Femur (tissue), 1 donor: ENCODE data around the gene KRT5.
"Not testable (repeated sequence)": the region's sequence is repeated elsewhere in the genome, so short reads cannot be mapped to it uniquely, and the experiment has no call there.

ENCODE experiments used
- DNase-seq: peaks from one replicate; pipeline ENCODE4 v3.0.0-alpha.2; 2017

The KRT5 gene

DNA sequence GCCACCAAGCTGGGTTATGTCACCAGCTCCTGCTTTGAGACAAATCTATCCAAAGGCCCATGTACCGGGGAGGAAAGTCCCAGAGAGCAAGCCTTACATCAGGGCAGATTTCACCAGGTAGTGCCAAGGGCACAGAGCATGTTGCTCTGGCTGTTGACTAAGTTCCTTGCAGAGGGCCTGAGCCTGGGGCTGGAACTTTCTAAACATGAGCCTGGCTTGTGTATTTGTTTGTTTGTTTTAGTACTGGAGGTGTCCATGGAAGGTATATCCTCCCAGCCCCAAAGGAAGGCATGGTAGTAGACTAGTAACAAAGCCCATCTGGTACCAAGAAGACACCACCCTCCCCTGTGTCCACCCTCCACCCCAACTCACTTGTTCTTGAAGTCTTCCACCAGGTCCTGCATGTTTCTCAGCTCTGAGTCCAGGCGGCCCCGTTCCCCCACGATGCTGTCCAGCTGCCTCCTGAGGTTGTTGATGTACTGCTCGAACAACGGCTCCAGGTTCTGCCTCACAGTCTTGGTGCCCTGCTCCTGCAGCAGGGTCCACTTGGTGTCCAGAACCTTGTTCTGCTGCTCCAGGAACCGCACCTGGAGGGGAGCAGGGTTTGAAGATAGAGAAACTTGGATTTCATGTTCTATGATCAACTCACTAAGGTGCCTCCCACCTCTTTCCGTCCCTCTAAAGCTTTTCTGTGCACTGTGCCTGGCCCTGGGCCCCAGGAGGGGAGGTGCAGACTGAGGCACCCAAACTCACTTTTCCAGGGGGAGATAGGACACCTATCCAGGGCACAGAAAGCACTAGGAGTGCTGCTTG, 1.4 kb downstream of the KRT5 start:
- DNase-seq = no peak

DNA sequence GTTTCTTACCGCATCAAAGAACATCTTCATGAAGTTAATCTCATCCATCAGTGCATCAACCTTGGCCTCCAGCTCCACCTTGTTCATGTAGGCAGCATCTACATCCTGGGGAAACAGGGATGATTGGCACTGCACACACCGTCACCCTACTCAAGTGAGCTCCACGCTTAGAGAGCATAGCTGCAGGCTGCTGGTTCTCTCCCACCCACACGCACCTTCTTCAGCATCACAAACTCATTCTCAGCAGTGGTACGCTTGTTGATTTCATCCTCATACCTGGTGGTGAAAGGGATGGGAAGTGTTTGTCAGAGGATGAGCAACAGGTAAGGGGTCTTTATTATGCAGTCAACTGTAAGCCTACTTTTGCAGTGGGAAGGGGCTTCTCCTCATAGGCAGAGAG, 2.3 kb downstream of the KRT5 start:
- DNase-seq = no peak

DNA sequence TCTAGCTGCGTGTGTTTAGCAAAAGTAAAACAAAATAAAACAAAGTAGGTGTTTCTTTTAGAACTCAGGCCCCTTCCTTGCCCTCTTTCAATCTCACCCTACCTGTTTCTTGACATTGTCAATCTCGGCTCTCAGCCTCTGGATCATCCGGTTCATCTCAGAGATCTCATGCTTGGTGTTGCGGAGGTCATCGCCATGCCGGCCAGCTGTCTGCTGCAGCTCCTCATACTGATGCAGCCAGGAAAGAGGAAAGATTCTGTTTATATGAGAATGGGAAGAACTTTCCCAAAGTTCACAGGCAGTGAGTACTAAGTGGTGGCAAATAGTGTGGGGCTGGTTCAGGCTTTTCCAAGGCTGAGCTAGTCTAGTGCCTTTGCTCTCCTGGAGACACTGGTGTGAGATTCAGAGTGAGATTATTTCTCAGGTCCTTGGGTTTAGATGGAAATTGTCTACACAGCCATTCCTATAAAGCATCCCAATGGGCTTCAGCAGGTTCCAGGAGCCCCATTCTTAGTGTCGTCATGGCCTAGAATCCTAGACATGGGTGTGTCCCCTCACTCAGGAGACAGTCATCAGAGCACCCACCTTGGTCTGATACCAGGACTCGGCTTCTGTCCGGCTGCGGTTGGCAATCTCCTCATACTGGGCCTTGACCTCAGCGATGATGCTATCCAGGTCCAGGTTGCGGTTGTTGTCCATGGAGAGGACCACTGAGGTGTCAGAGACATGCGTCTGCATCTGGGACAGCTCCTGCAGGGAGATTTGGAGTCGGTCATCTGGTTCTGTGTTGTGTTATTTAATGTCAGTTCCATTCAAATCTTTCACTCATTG, 3.0 kb downstream of the KRT5 start:
- DNase-seq = no peak

DNA sequence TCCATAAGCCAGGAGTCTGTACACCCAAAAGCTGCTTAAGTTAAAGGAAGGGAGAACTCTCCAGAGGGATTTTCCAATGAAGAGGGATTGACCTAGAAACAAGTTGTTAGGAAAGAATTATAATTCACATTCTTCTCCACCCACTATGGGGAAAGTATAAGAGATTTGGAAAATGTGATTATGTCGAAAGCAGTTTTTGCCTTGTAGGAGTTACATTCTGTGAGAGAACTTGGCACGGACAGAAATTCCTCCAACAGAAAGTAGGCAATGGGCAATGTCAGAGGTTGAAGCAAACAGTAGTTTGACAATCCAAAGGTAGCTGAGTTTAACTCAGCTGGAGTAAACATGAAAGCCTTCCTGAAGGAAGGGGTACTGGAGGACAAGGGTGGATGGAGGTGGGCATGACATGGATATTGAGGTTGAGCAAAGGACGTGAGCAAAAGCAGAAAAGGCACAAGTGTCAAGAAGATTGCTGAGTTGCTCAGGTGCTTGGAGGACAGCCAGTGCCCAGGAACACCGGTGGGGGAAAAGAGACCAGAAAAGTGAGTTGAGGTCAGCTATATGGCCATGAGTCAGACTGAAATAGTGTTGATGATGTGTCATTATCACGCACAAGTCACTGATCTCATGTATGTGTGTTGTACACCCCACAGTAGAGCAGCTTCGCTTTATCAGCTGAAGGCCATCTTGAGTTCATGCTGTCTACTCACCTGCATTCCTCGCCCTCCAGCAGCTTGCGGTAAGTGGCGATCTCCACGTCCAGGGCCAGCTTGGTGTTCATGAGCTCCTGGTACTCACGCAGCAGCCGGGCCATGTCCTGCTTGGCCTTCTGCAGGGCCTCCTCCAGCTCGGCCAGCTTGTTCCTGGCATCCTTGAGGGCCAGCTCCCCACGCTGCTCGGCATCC, 4.0 kb downstream of the KRT5 start:
- no peak for DNase-seq

DNA sequence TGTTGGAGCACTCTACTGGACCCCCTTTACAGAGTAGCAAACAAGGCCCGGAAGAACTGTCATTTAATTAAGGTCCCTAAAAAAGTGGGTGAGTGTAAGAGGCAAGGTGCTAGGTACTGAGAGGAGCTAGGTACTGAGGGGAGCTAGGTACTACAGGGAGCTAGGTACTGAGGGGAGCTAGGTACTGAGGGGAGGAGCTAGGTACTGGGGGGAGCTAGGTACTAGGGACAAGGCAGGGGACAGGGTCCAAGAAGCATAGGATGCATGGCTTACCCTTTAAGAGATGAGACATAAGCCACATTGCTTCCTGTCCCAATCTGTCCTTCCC, 4.9 kb downstream of the KRT5 start:
- no peak for DNase-seq

DNA sequence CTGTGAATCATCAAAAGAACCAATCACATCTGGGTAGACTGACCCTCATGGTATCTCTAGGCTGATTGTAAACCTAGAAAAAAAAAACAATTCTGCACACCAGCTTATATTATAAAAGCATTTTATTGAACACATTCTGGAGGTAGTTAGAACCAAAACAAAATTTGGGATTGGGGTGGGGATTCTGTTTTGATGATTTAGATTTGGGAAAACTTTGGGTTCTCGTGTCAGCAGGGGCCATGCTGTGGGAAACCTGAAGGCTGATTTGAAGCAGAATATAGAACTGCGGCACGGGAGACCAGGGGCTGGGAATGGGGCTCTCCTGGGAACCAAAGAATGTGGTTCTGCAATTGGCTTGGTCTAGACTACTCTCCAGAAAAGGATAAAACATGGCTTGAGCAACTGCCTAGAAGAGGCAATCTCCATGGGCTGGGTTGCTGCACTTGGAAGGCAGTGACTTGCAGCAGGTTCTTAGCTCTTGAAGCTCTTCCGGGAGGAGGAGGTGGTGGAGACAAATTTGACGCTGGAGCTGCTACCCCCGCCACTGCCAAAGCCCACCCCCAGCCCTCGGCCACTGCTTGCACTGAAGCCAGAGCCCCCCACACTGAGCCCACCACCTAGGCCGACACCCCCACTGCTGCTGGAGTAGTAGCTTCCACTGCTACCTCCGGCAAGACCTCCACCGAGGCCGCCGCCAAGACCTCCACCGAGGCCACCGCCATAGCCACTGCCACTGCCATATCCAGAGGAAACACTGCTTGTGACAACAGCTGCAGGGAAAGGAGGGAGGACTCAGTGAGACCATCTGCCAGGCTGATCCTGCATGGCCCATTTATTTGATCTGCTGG, 5.5 kb downstream of the KRT5 start:
- DNase-seq = no peak

DNA sequence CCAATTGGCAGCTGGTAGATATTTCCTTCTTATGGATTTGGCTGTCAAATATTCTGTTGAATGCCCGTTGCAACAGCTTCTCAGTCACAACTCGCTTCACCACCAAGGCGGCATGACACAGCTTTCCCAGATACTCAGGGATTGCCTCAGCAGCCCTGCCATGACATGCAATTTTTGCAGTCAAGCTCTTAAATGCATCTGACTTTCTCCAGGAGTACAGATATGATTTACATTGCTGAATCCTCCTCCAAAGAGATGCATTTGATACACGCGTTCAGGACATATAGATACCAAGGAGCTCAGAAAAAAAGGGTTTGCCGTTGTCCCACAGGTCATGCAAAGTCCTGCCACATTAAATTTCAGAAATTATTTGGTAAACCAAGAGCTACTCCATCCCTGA, 6.5 kb downstream of the KRT5 start:
- DNase-seq = no peak

DNA sequence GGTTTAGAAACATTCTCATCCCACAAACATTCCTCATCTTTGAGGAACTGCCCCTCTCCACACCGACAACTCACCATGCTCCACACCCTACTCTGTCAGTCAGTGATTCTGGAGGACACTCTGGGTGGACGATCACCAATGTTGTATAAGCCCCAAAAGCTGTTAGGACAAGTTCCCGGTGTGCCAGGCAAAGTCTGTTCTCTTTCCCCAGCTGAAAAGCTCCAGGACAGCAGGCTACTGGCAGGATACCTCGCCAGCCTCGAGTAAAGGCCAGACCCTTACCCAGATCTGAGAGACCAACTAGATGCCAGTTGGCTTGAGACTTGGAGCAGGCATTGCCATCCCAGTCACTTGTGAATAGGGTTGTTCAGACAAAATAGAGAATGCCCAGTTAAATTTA, 12.0 kb downstream of the KRT5 start:
- no peak for DNase-seq

DNA sequence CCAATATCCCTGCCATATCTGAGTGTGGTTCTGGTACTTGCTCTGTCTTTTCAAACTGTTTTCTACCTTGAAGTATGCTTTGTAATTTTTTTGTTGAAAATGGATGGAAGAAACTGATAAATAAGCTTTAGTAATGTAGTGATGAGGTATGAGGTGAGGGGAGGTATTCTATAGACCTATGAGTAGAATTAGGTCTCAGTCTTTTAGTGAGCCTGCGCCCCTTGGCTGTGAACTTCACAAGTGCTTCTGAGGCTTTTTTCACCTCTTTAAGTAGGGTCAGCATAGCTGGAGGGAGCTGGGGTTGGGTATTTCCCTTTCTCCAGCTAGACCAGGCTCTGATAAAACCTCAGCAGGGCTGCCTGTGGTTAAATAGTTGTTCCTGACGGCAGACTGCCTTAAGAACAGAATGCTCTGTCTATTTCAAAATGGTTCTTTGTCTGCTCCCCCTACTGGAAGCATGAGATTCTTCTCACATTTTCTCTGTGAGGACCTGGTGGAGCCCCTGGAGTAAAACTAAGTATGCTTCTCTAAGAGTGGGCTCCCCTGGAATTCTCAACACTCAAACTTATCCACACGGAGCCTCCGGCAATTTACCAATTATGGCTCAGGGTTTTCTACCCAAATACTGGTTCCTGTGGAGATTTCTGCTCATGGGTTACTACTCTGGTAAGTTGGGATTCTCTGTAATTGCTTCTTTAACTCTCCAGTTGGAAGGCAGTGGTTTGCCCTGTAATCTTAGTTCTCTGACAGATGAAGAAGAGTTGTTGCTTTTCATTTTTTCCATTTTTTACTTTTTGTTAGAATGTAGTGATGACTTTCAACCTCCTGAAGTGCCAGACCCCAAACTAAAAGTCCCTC, 13.1 kb downstream of the KRT5 start:
- no peak for DNase-seq

DNA sequence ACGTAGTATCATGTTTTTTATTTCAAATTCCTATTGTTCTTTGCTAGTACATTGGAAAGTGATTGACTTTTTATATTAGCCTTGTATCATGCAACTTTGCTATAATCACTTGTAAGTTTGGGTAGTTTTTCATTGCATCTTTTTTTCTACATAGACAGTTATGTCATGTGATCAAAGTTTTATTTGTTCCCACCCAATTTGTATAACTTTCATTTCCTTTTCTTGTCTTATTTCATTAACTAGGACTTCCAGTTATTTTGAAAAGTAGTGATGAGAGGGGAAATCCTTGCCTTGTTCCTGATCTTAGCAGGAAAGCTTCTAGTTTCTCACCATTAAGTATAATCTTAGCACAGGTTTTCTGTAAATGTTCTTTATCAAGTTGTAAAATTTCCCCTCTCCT, 17.3 kb downstream of the KRT5 start:
- no peak for DNase-seq

DNA sequence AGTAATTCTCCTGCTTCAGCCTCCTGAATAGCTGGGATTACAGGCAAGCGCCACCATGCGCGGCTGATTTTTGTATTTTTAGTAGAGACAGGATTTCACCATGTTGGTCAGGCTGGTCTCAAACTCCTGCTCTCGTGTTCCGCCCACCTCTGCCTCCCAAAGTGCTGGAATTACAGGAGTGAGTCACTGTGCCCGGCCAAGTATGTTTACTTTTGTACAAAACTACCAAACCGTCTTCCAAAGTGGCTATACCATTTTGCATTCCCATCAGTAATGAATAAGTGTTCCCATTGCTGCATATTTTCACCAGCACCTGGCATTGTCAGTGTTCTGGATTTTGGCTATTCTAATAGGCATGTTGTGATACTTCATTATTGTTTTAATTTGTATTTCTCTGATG, 18.7 kb downstream of the KRT5 start:
- DNase-seq = no peak

DNA sequence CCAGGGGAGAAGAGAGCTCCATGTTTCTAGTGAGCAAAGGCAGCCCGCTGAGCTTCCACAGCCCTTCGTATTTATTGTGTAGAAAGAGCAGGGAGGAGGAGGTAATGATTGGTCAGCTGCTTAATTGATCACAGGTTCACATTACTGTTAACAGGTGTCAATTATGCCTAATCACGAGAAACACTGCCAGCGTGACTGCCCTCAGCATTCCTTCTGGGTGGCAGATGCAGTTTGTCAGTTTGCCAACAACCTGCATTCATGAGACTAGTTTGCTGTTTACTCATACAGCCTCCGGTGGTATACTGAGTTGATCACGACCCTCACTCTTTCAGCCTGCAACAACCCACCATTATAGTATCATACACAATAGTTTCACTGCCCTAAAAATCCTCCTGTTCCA, 19.6 kb downstream of the KRT5 start:
- not testable (repeated sequence) for DNase-seq

DNA sequence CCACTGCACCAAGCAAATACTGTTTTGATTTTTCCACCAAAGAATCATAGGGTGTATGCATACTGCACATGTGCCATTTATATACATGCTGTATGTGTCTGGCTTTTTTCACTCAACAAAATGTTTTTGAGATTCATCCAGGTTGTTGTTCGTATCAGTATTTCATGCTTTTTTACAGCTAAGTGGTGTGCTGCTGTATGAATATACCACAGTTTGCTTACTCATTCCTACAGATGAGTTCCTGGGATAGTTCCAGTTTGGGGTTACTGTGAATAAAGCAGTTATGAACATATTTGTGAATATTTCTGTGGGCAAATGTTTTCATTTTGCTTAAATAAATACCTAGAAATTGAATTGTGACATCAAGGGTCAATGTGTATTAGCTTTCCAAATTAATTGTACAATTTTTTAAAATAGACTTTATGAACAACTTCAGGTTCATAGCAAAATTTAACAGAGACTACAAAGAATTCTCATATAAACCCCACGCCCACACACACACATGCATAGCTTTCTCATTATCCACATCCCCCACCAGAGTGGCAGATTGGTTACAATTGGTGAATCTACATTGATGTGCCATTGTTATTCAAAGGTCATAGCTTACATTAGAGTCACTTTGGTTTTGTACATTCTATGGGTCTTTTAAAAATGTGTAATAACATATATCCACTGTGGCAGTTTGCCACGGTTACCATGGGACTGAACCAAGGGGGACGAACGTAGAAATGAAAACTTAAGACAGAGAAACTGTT, 20.2 kb downstream of the KRT5 start:
- DNase-seq = no peak

DNA sequence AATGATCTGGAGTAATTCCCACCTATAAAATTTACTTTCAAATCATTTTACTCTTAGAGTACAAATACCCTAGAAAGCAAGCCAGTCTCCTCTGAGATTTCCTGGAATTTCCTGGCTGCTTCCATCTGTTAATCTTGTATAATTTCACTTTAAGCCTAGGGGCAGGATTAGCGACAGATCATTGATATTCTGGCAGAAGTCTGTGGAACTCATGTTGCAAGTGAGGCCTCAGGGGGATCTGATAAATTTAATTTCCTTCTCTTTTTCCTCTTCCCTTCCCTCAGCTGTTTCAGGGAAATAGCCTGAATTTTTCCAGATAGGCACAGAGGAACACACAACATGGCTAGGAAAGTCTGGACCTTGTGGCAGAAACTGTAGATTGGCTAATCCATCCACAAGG, 21.2 kb downstream of the KRT5 start:
- DNase-seq = no peak

DNA sequence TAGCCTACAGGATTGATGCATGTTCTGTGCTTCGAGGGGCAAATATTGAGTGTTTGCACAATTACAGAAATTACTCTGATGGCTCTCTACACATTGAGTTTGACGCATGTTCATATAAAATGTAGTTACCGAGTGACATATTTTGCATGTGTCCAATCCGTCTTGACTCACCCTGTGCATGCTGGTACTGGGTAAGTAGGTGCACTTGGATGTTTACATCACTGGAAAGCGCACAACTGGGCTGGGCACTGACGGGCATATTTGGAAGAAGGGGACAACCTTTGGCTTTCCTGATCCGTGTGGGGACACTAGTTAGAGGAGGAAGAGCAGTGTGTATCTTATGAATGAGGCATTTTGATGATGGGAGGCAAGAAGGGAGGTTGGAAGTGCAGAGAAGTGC, 22.2 kb downstream of the KRT5 start:
- DNase-seq = no peak

DNA sequence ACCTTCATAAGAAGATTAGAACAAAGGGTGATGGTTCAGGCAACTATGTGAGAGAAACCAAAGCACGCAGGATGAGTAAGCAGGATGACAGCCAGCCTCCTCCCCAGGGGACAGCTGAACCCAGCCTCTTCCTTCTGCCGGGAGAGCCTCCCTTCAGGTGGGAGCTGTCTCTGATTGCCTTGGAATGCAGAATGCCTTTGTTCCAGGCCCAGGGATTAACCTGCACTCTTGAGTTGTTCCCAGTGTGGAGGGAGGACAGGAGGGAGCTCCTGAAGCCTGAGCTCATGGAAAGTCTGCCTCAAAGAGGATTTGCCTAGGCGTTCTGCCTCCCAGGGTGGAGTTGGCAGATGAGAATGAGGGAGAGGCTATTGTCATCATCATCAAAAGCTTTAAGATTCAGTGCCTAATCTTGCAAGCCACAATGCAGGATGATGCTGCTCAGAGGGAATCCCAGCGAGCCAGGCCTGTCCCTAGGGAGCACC, 23.6 kb downstream of the KRT5 start:
- DNase-seq = no peak

DNA sequence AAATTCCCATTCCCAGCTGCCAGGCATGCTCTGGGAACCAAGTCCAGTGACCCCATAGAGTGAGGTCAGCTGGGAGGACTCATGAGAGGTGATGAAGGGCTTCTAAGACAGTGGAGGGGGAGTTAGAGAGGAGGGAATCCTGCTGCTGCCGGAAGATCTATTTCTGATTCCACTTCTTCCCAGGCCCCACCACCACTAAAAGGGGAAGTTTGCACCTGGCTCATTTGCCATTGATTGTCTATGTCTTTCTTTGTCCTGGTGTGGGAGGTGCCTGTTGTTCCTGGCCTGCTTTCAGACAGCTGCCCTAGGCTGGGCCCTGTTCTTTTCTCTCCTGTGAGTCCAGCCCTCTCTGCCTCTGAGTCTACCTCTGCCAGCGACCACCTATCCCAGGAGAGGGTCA, 24.1 kb downstream of the KRT5 start:
- DNase-seq = no peak

DNA sequence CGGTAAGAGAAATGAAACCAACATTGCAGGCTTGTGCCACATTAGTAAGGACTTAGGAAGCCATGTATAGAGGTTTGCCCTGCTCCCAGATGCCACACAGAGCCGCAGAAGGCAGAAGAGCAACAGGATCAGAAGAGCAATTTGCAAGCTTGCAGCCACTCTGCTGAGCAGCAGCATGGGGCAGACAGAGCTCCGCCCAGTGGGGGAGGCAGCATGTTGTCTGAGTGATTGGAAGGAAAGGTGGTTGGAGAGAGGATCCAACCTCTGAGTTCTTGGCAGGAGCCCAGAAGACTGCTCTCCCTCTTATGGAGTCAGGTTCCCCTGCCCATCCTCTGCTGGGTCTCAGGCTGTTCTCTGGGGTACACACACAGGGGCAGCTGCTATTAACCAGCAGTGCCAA, 24.8 kb downstream of the KRT5 start:
- no peak for DNase-seq

DNA sequence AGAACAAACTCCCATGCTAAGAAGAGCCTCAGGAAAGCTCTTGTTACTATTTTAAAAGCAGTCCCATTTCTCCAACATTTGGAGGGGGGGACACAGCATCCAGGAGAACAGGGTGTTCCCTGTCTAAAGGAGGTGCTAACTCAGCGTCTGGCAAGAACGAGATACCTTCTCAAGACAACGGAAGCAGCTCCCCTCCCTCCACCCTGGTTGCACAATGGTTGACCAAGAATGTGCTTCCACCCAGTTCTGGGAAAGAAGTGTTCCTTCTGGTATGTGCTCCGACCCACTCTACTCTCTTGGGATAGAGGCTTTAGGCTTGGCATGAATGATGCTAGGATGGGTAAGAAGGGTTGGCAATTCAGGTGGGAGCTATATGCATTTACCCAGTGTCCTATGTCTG, 25.7 kb downstream of the KRT5 start:
- no peak for DNase-seq

DNA sequence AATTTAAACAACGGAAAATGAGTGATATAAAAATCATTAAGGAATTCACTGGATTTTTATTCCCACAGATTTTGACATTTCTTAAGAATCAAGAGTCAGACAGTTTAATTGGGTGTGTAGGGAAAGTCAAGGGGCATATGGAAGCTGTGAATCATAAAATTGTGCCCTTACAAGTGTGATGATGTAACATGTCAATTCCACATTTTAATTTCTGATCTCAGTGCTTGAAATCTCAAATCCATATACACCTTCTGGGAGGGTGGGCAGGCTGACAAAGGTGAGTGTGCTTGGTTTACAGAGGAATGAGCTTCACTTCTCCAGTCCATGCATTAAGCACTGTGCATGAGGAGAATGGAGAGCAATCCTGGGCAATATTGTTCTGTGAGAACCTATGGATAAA, 26.1 kb downstream of the KRT5 start:
- no peak for DNase-seq

DNA sequence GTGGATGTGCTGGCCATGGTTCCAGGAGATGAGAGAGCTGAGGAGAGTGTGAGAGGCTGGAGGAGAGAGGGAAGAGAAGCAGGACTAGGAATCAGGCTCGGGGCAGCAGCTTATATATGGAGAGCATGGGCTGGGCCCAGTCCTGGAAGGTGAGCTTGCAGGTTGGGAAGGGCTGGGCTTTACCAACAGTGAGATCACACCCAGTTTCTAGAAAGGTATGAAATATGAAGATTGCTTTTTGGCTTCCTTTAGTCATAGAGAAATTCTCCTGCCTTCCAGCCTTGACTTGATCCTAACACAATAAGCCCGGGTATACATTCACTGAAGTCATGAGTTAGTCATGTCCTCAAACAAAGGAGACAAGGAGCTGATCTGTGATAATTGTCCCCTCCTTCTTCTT, 27.0 kb downstream of the KRT5 start, which contains the start of gene KRT6A:
KRT6A (minus strand) TSS at position 86 of the 400 bp plus-strand sequence; CDS start at position 17, 69 bp downstream.
- DNase-seq = no peak
